Lower lobe of right lung (tissue), 2 donors: ENCODE measurements around the gene SNX4. TPM values are rescaled to one million over a fixed set of nuclear protein-coding genes. Genes with fewer than 3 reads are reported as not detected.
"Not testable (repeated sequence)": the region's sequence is repeated elsewhere in the genome, so short reads cannot be mapped to it uniquely, and the experiment has no call there.

Experiments used
- ATAC-seq, 2 donors: fragments of 200-7000 bp; cut with Tn5 transposase; one replicate each; pipeline ENCODE4 v1.9.1; 2020 to 2022; ENCODE audit warnings: mild to moderate bottlenecking in 2 of 2, moderate library complexity in 2 of 2
- DNase-seq: peaks from one replicate; pipeline ENCODE4 v3.0.0-alpha.2; 2020
- H3K27ac ChIP-seq: fragments of 200-600 bp; one replicate; pipeline ENCODE4 v1.8.0; 2022
- H3K27me3 ChIP-seq: fragments of 200-600 bp; one replicate; pipeline ENCODE4 v1.8.0; 2022; ENCODE audit warnings: low read depth
- H3K36me3 ChIP-seq: fragments of 200-600 bp; one replicate; pipeline ENCODE4 v1.8.0; 2022; ENCODE audit warnings: mild to moderate bottlenecking
- H3K4me1 ChIP-seq: fragments of 200-600 bp; one replicate; pipeline ENCODE4 v1.8.0; 2022
- H3K4me3 ChIP-seq: fragments of 200-600 bp; one replicate; pipeline ENCODE4 v1.8.0; 2022; ENCODE audit warnings: mild to moderate bottlenecking
- H3K9me3 ChIP-seq: fragments of 200-600 bp; one replicate; pipeline ENCODE4 v1.8.0; 2022
- intact Hi-C: fragments of 100-400 bp; cut with DNase I; formaldehyde crosslinking; loops from one replicate; pipeline ENCODE4 v1.11.0; 2022
- long read RNA-seq: library from polyadenylated mRNA; unstranded; transcript quantifications from one replicate; pipeline ENCODE4 v2.0.0, GENCODE V29; 2021
- total RNA-seq: library from RNA; stranded (reverse); fragmentation: NEBNext Ultra II Directional; extraction: Animal tissue kit (Norgen Biotek cat#: 25700); gene quantifications from one replicate; pipeline ENCODE4 v1.2.1, GENCODE V29; 2021
- TF ChIP-seq, protein P1 (sequence below): fragments of 200-600 bp; IDR thresholded peaks from one replicate; pipeline ENCODE4 v1.8.0; 2022; ENCODE audit warnings: antibody characterized with exemption, mild to moderate bottlenecking
- donor health status: DM: no; HTN: yes; CAD: no; lungs with severe emphysema.

The SNX4 gene
- 36.8 TPM for total RNA-seq
- long read RNA-seq, transcript SNX4-201 (14 exons, 2,513 nt) = major isoform, 89 of 105 reads
- long read RNA-seq, partial matches to known transcripts = 0 of 105 reads
- long read RNA-seq, other reads (novel, unspliced or antisense) = 16 of 105 reads

DNA sequence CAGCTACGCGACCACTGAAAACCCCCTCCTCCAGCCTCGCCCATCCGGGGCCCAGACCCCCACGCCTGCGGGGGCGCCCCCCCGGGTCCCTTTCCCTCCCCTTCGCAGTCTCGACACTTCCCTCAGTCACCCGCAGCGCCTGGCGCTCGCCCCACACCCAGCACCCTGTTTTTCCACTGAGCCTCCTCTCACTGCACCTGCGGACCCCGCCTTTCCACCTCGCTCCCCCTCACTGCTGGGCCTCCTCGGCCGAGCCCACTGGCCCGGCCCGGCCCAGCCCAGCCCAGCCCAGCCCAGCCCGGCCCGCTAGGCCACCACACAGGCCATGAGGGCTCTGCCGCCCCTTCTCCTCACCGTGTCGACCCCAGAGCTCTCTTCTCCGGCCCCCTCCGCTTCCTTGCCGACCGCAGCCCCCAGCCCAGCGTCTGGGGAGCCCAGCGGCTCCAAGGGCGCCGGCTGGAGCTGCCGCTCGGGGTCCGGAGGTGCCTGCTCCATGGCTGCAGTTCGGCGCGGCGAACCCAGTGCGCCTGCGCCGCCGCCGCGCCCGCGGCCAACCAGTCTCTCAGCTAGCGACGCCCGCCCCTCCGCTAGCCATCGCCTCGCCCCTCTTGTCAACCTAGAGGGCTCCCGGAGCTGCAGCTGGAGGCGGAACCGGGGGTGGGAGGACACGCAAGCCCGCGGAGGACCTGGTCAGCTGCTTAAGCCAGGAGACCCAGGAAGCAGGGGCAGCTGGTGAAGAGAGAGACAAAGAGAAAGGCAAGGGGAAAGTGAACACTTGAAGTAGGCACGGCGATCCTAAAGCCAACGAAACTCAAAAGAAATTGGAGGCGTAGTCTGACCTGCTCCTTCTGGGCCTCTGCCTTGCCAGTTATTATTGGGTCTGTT is at the start of gene SNX4:
Gene SNX4, minus strand, starts transcription at position 525 of the 885 bp plus-strand sequence. Its CDS starts 30 bp downstream, at position 495.
- TF ChIP-seq, protein P1, sequence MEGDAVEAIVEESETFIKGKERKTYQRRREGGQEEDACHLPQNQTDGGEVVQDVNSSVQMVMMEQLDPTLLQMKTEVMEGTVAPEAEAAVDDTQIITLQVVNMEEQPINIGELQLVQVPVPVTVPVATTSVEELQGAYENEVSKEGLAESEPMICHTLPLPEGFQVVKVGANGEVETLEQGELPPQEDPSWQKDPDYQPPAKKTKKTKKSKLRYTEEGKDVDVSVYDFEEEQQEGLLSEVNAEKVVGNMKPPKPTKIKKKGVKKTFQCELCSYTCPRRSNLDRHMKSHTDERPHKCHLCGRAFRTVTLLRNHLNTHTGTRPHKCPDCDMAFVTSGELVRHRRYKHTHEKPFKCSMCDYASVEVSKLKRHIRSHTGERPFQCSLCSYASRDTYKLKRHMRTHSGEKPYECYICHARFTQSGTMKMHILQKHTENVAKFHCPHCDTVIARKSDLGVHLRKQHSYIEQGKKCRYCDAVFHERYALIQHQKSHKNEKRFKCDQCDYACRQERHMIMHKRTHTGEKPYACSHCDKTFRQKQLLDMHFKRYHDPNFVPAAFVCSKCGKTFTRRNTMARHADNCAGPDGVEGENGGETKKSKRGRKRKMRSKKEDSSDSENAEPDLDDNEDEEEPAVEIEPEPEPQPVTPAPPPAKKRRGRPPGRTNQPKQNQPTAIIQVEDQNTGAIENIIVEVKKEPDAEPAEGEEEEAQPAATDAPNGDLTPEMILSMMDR = no peak
- ATAC-seq = peak; percentile 99
- intact Hi-C loops = no loop called here
- Histone ChIP-seq H3K4me1 (peaks cover 17% of the 10 kb centered on the region), H3K27me3 (no peaks in the 10 kb centered on the region), H3K27ac (peak within 1 kb of the TSS; percentile 84), H3K36me3 (peaks cover 18% of the 10 kb centered on the region), H3K9me3 (no peaks in the 10 kb centered on the region), H3K4me3 (peak within 1 kb of the TSS; percentile 83)
- DNase-seq = peak; percentile 98

- Histone ChIP-seq H3K27me3 (no peaks in the 10 kb centered on the region), H3K4me1 (no peaks in the 10 kb centered on the region), H3K27ac (no peak overlapping the region), H3K4me3 (no peak overlapping the region), H3K9me3 (no peaks in the 10 kb centered on the region), H3K36me3 (peaks cover 88% of the 10 kb centered on the region)
- no peak for ATAC-seq
- TF ChIP-seq, protein P1 = no peak
- no peak for DNase-seq
- intact Hi-C loops = no loop called here
These were observed 36.3 kb upstream of the SNX4 start for GRCh38 chr3:125556314-125556713.

GRCh38 chr3:125552401-125552800 is 32.4 kb upstream of the SNX4 start:
- no peaks in the 10 kb centered on the region for H3K9me3 ChIP-seq
- H3K4me3 ChIP-seq = no peak overlapping the region
- H3K36me3 ChIP-seq = peaks cover 83% of the 10 kb centered on the region
- ATAC-seq (no peak), DNase-seq (no peak)
- no peaks in the 10 kb centered on the region for H3K27me3 ChIP-seq
- intact Hi-C loops = no loop called here
- TF ChIP-seq, protein P1 = no peak
- H3K27ac ChIP-seq = no peak overlapping the region
- H3K4me1 ChIP-seq = no peaks in the 10 kb centered on the region

DNA sequence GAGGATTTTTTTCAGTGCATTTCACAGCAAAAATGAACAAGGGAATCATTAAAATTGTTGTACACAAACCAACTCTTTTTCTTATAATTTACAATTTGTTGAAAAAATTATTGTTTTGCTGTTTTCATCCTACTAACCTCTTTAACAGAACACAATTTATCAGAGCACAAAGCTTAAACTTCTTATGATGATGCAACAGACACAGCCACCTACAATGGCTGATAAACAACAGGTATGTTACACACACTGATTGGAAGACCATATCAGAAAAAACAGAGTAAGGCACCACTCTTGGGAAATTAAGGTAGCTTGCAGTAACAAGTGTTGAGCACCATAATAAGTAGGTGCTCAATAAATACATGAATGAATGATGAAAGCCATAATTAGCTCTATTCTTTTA is 8.9 kb upstream of the SNX4 start:
- ATAC-seq (no peak), DNase-seq (no peak)
- TF ChIP-seq, protein P1 = no peak
- Histone ChIP-seq H3K27me3 (no peaks in the 10 kb centered on the region), H3K27ac (no peak overlapping the region), H3K4me3 (no peak overlapping the region), H3K4me1 (no peaks in the 10 kb centered on the region), H3K9me3 (no peaks in the 10 kb centered on the region), H3K36me3 (peaks cover 53% of the 10 kb centered on the region)
- intact Hi-C loops = no loop called here

GRCh38 chr3:125525153-125525552 is 5.2 kb upstream of the SNX4 start:
- Histone ChIP-seq H3K4me3 (no peak overlapping the region), H3K27me3 (no peaks in the 10 kb centered on the region), H3K36me3 (peaks cover 33% of the 10 kb centered on the region), H3K4me1 (no peaks in the 10 kb centered on the region), H3K27ac (no peak overlapping the region), H3K9me3 (no peaks in the 10 kb centered on the region)
- intact Hi-C loops = no loop called here
- DNase-seq (no peak), ATAC-seq (no peak)
- TF ChIP-seq, protein P1 = no peak

GRCh38 chr3:125520563-125520919 is 539 bp upstream of the SNX4 start:
- H3K9me3 ChIP-seq, intact Hi-C loops, ATAC-seq, H3K27me3 ChIP-seq, DNase-seq: not testable (repeated sequence)
- Histone ChIP-seq H3K4me1 (peaks cover 17% of the 10 kb centered on the region), H3K4me3 (peak overlapping the region; percentile 83), H3K27ac (peak overlapping the region; percentile 84), H3K36me3 (peaks cover 12% of the 10 kb centered on the region)
